OCI-M2 (cell line): ENCODE data around the gene MUCL3.
"Not testable (repeated sequence)": the region's sequence is repeated elsewhere in the genome, so short reads cannot be mapped to it uniquely, and the experiment has no call there.

Experiments used
- DNase-seq: peaks from one replicate; lab custom pipeline; 2025; ENCODE audit not compliant: unreplicated experiment; lab: John Stamatoyannopoulos, UW

MUCL3 gene

GRCh38 chr6:30940361-30940986 lies at the start of gene MUCL3:
Gene MUCL3 (plus strand): TSS chr6:30940973. CDS start chr6:30941000, 27 bp downstream.
- no peak for DNase-seq

GRCh38 chr6:30891450-30891723 lies 49.4 kb upstream of the MUCL3 start:
- no peak for DNase-seq

GRCh38 chr6:30891816-30892538 lies 48.8 kb upstream of the MUCL3 start:
- DNase-seq = no peak

- no peak for DNase-seq
Observed at GRCh38 chr6:30893001-30893591, 47.7 kb upstream of the MUCL3 start.

- no peak for DNase-seq
Observed at GRCh38 chr6:30893666-30894065, 47.1 kb upstream of the MUCL3 start.

GRCh38 chr6:30894381-30894780 lies 46.4 kb upstream of the MUCL3 start:
- DNase-seq = no peak

- no peak for DNase-seq
Observed at GRCh38 chr6:30894935-30895334, 45.8 kb upstream of the MUCL3 start.

GRCh38 chr6:30895343-30895742 lies 45.4 kb upstream of the MUCL3 start:
- DNase-seq = no peak

- DNase-seq = no peak
Observed at GRCh38 chr6:30896541-30896940, 44.2 kb upstream of the MUCL3 start.

GRCh38 chr6:30897882-30898281 lies 42.9 kb upstream of the MUCL3 start:
- no peak for DNase-seq

- DNase-seq = no peak
Observed at GRCh38 chr6:30898750-30899360, 41.9 kb upstream of the MUCL3 start.

- DNase-seq = no peak
Observed at GRCh38 chr6:30900863-30901417, 39.8 kb upstream of the MUCL3 start.

- no peak for DNase-seq
Observed at GRCh38 chr6:30901436-30901835, 39.3 kb upstream of the MUCL3 start.

- not testable (repeated sequence) for DNase-seq
Observed at GRCh38 chr6:30902196-30902595, 38.6 kb upstream of the MUCL3 start.

- no peak for DNase-seq
Observed at GRCh38 chr6:30902709-30903108, 38.1 kb upstream of the MUCL3 start.

- DNase-seq = no peak
Observed at GRCh38 chr6:30903236-30903635, 37.5 kb upstream of the MUCL3 start.

- not testable (repeated sequence) for DNase-seq
Observed at GRCh38 chr6:30907290-30907757, 33.4 kb upstream of the MUCL3 start.

- DNase-seq = peak; percentile 95
Observed at GRCh38 chr6:30907758-30908591, 32.8 kb upstream of the MUCL3 start, which contains the start of gene GTF2H4. Gene GTF2H4 (plus strand): TSS chr6:30908207.

- DNase-seq = no peak
Observed at GRCh38 chr6:30908700-30909099, 32.1 kb upstream of the MUCL3 start.

GRCh38 chr6:30910473-30910872 lies 30.3 kb upstream of the MUCL3 start:
- DNase-seq = not testable (repeated sequence)
